SU-DHL-6 (cell line): ENCODE results near the gene FBXO27.

Experiments used
- H2AFZ ChIP-seq: fragments of 200-600 bp; sonication (generic); 2 replicates; pipeline ENCODE4 v1.6.1; 2014; ENCODE audit warnings: low read depth, mild to moderate bottlenecking, moderate library complexity, mixed read lengths, antibody characterized with exemption, low read length; ENCODE audit not compliant: severe bottlenecking
- H3F3A ChIP-seq: fragments of 200-600 bp; shearing (Covaris generic); 2 replicates; pipeline ENCODE4 v1.6.0; 2016; ENCODE audit warnings: antibody characterized with exemption, mild to moderate bottlenecking; ENCODE audit not compliant: insufficient read depth
- H3K27ac ChIP-seq: fragments of 200-600 bp; sonication (generic); 2 replicates; pipeline ENCODE4 v1.5.1; 2016; ENCODE audit warnings: low read depth, mild to moderate bottlenecking, low read length, moderate library complexity, mixed read lengths
- H3K27me3 ChIP-seq: fragments of 200-600 bp; sonication (generic), shearing (Covaris generic); 2 replicates; pipeline ENCODE4 v1.6.0; 2014; ENCODE audit warnings: mild to moderate bottlenecking, low read length
- H3K36me3 ChIP-seq: fragments of 200-600 bp; sonication (generic); 2 replicates; pipeline ENCODE4 v1.6.1; 2014; ENCODE audit warnings: mild to moderate bottlenecking, low read length, mixed read lengths
- H3K4me2 ChIP-seq: fragments of 300-600, 200-600 bp; shearing (Covaris generic), sonication (generic); 2 replicates; pipeline ENCODE4 v1.6.0; 2014; ENCODE audit warnings: low read length, low read depth, mild to moderate bottlenecking; ENCODE audit not compliant: poor library complexity, severe bottlenecking
- H3K4me3 ChIP-seq: fragments of 200-600 bp; sonication (generic); 2 replicates; pipeline ENCODE4 v1.5.1; 2014; ENCODE audit warnings: antibody characterized with exemption, low read length, mild to moderate bottlenecking, mixed read lengths; ENCODE audit not compliant: insufficient read depth, poor library complexity, severe bottlenecking
- H3K79me2 ChIP-seq: fragments of 200-600 bp; sonication (generic); 2 replicates; pipeline ENCODE4 v1.6.1; 2014; ENCODE audit warnings: mild to moderate bottlenecking, low read length, moderate library complexity; ENCODE audit not compliant: insufficient read depth
- H3K9ac ChIP-seq: fragments of 200-600 bp; sonication (generic); 2 replicates; pipeline ENCODE4 v1.7.0; 2014; ENCODE audit warnings: mild to moderate bottlenecking, low read length
- H3K9me2 ChIP-seq: fragments of 200-600 bp; sonication (generic); replicated peaks from 2 replicates; pipeline ENCODE4 v1.6.1; 2014; ENCODE audit warnings: low read length; ENCODE audit not compliant: insufficient read depth
- H3K9me3 ChIP-seq: fragments of 200-600 bp; sonication (generic); 2 replicates; pipeline ENCODE4 v1.6.1; 2014; ENCODE audit warnings: low read length, mixed read lengths; ENCODE audit not compliant: insufficient read depth
- H4K20me1 ChIP-seq: fragments of 200-600 bp; sonication (generic); 2 replicates; pipeline ENCODE4 v1.6.1; 2014; ENCODE audit warnings: low read depth, mild to moderate bottlenecking, antibody characterized with exemption, low read length, moderate library complexity, mixed read lengths
- EZH2phosphoT487 ChIP-seq: fragments of 200-600 bp; sonication (generic), shearing (Covaris generic); conservative IDR thresholded peaks from 2 replicates; pipeline ENCODE4 v1.6.1; 2018; ENCODE audit warnings: mild to moderate bottlenecking, antibody characterized with exemption, low read length, moderate library complexity, mixed read lengths
- TF ChIP-seq, protein P1 (sequence below): fragments of 200-600 bp; sonication (generic); IDR thresholded peaks from one replicate; pipeline ENCODE4 v1.5.1; 2017; ENCODE audit warnings: antibody characterized with exemption, mild to moderate bottlenecking, low read length, moderate library complexity; ENCODE audit not compliant: insufficient read depth, poor library complexity, severe bottlenecking

Gene FBXO27

DNA sequence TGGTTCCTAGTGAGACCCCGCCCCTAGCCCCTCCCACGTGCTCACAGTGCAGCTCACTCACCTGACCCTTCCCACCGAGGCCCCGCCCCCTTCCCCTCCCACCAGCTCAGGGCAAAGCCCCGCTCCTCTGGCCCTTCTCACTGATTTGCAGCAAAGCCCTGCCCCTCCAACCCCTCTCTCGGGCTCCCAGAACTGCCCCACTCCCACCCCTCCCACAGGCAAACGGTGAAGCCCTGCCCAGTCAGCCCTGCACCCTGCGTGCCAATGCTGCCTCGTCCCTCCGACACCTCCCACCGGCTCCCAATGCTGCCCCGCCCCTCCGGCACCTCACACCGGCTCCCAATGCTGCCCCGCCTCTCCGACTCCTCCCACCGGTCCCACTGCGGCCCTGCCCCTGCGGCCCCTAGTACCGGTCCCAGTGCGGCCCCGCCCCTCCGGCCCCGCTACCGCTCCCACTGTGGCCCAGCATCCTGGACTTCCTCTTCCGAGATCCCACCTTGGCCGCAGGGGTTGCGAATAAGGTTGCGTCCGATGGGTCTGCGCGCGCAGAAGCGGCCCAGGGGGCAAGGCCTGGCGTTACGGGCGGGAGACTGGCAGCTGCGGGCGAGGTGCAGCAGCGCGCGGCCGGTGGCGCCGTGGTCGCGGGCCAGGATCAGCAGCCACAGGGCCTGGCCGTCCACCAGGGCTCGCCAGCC, 834 bp downstream of the FBXO27 start:
- Histone ChIP-seq H3K27ac (no peak overlapping the region), H2AFZ (peak overlapping the region; percentile 100), H4K20me1 (no peaks in the 10 kb centered on the region), H3K36me3 (no peaks in the 10 kb centered on the region), H3K9me3 (no peaks in the 10 kb centered on the region), H3K9ac (peak overlapping the region; percentile 60), H3K4me3 (peak overlapping the region; percentile 54), H3K9me2 (no peaks in the 10 kb centered on the region), H3F3A (no peaks in the 10 kb centered on the region), H3K79me2 (no peaks in the 10 kb centered on the region), H3K4me2 (peak overlapping the region; percentile 89), H3K27me3 (no peaks in the 10 kb centered on the region)
- TF ChIP-seq, protein P1, sequence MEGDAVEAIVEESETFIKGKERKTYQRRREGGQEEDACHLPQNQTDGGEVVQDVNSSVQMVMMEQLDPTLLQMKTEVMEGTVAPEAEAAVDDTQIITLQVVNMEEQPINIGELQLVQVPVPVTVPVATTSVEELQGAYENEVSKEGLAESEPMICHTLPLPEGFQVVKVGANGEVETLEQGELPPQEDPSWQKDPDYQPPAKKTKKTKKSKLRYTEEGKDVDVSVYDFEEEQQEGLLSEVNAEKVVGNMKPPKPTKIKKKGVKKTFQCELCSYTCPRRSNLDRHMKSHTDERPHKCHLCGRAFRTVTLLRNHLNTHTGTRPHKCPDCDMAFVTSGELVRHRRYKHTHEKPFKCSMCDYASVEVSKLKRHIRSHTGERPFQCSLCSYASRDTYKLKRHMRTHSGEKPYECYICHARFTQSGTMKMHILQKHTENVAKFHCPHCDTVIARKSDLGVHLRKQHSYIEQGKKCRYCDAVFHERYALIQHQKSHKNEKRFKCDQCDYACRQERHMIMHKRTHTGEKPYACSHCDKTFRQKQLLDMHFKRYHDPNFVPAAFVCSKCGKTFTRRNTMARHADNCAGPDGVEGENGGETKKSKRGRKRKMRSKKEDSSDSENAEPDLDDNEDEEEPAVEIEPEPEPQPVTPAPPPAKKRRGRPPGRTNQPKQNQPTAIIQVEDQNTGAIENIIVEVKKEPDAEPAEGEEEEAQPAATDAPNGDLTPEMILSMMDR: no peak
- TF ChIP-seq EZH2phosphoT487: no peak

DNA sequence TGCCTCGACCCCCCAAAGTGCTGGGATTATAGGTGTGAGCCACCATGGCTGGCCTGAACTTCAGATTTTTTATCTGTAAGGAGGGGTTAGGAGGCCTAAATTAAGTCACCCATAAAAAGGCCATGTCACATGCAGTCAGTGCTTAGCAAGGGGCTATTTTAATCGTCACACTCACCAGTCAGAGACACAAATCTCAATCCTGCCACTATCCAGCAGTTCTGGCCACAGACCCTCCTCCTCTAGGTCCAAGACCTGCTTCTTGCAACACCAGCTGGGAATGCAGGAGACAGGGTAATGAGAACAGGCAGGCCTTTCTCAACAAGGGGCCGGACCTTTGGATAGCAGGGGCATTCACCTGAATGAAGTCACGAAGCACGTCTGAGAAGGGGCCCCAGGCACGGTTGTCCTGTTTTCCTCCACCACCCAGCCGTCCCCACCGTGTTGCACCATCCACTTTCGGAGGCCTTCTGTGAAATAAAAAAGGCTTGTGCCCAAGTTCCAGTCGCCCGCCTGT, 1.4 kb downstream of the FBXO27 start:
- no peaks in the 10 kb centered on the region for H3K9me2 ChIP-seq
- H2AFZ ChIP-seq: peak overlapping the region; percentile 100
- H3K9me3 ChIP-seq: no peaks in the 10 kb centered on the region
- H3K4me2 ChIP-seq: peak overlapping the region; percentile 89
- H3K4me3 ChIP-seq: peak overlapping the region; percentile 54
- no peaks in the 10 kb centered on the region for H3F3A ChIP-seq
- H4K20me1 ChIP-seq: no peaks in the 10 kb centered on the region
- TF ChIP-seq EZH2phosphoT487: no peak
- TF ChIP-seq, protein P1: no peak
- H3K79me2 ChIP-seq: no peaks in the 10 kb centered on the region
- no peaks in the 10 kb centered on the region for H3K36me3 ChIP-seq
- H3K27ac ChIP-seq: no peak overlapping the region
- H3K27me3 ChIP-seq: no peaks in the 10 kb centered on the region
- peak overlapping the region; percentile 60 for H3K9ac ChIP-seq

DNA sequence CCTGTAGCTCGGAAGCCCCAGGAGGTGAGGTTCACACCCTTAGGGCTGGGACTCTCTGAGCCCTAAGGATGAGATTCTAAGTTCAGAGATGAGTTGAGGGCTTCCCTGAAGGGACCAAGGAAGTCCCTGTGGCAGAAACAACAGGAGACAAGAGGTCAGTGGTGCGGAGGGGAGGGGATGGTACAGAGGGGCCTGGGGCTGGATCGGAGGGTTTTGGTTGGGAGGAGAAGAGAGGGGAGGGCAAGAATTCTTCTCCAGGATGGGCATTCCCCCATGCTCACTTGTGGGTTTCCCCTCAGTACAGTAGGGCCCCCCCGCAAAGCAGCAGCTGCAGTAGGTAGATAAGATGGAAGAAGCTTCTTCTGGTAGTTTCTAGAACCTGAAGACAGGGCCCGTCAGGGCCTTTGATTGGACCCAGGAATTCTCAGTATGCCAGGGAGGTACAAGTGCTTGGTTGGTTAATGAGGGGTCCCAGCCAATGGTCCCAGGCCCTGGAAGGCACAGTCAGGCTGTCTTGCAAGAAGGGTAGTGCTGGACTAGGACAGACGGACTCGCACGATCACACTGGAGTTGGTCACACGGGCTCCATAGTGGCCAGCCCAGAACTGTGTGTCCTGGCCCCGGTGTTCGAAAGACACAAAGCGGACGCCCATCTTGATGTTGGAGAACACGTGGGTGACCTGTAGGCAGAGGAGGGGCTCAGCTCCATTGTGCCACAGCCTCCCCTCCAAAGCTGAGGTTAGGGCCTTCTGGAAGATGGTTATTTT, 7.3 kb downstream of the FBXO27 start:
- no peak overlapping the region for H3K27ac ChIP-seq
- no peak overlapping the region for H2AFZ ChIP-seq
- no peak overlapping the region for H3K4me2 ChIP-seq
- H3F3A ChIP-seq: no peaks in the 10 kb centered on the region
- H3K36me3 ChIP-seq: no peaks in the 10 kb centered on the region
- H3K79me2 ChIP-seq: no peaks in the 10 kb centered on the region
- no peaks in the 10 kb centered on the region for H3K27me3 ChIP-seq
- H3K4me3 ChIP-seq: no peak overlapping the region
- no peaks in the 10 kb centered on the region for H3K9me2 ChIP-seq
- TF ChIP-seq, protein P1: no peak
- TF ChIP-seq EZH2phosphoT487: no peak
- no peaks in the 10 kb centered on the region for H3K9me3 ChIP-seq
- no peaks in the 10 kb centered on the region for H4K20me1 ChIP-seq
- no peak overlapping the region for H3K9ac ChIP-seq
